GM21367 (cell line): Measurements from ENCODE around the gene RBMS1.
"Not testable (repeated sequence)": the region's sequence is repeated elsewhere in the genome, so short reads cannot be mapped to it uniquely, and the experiment has no call there.

Experiments
- ATAC-seq: cut with Tn5 transposase; IDR thresholded peaks from one replicate; pipeline ENCODE4 v1.9.1; 2021; ENCODE audit not compliant: unreplicated experiment

Gene RBMS1

DNA sequence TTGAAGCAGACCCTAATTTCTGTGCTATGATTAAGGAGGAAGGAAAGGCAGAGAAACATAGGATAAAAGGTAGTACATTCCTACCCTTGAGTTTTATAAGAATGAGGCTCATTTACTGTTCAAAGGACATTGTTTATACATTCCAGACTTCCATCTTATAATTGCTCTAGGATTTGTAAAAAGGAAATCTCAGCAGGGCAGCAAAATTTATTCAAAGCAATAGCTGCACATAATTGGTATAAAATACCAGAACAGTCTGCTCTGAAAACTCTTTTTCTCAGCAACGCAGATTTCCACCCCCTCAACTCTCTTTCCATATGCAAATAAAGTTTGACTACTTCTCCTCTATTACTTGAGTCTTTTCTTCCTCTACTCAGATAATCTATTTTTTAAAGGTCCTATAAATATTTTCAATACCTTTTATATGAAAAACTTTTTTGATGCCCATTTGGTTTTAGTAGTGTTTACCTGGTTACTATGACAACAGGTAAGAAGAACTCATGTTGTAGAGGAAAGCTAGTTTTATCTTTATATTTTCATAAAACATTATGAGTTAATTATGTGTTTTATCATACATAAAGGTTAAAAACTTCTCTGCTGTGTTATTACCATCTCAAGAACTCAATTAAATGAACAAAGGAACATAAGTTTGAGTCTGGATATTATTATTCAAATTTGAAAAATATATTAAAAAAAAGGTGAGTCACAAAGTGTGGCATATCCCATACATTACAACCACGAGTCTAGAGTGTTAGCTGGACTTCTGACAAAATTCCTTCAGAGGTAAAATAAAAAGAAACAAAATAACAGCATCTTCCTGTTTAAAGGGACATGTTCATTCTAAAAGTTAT, 19.9 kb downstream of the RBMS1 start:
- ATAC-seq: no peak

DNA sequence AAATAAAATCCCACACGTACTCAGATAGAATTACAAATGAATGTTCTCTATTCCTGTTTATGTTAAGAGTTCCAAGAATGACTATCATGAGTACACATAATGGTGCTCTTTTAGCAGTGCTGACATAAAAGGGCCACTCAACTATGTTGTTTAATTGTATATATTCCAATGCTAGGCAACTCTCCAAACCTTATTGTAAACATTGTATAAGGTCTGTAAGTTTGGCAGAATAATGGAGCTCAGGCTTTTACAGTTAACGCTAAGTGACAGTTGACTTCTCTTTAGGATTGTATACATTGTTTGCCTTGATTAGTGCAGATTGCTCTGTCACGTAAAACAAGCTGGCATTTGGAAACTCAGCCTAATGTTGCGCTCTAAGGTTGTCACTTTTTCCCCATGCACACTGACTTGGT, 20.8 kb downstream of the RBMS1 start:
- ATAC-seq: no peak

DNA sequence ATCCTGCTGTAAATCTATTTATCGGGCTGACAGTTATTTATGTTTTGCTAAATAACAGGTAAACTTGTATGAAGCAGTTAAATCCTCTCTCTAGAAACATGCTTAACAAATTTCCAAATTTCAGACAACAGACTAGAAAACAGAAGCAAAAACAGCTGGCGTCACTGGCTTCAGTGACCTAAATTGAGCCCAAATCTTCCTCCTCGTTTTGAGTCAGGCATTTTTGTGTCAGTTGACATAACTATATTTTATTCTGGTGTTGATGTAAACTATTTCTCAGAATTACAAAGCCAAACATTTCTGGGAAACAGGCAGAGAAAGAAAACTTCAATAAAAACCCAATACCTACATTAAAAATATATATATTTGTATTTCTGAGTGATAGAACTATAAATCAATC, 21.7 kb downstream of the RBMS1 start:
- no peak for ATAC-seq

DNA sequence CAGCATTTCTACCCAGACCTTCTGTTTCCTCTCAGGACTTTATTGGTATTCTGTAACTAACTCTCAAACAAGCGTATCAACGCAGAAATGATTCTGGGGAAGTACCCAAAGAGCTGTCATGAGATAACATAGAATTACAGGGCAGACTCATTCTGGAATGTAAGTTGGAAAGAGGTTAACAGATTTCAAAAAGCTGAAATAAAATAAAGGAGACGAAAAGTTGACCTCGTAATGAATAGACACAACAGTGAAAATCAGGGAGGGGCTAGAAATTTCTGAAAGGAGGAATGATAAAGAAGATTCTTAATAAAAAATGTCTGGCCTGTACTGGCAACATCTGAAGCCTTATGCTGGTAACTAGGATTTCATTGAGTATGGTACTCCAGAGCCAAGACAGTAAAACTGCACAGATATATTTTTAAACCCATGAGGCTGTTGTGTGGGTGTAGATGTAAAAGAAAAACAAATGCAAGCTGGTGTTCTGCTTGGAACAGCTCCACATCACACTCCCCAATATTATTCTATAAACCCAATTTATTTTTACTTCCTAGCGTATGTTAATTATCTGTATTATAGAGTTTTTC, 23.9 kb downstream of the RBMS1 start:
- no peak for ATAC-seq

DNA sequence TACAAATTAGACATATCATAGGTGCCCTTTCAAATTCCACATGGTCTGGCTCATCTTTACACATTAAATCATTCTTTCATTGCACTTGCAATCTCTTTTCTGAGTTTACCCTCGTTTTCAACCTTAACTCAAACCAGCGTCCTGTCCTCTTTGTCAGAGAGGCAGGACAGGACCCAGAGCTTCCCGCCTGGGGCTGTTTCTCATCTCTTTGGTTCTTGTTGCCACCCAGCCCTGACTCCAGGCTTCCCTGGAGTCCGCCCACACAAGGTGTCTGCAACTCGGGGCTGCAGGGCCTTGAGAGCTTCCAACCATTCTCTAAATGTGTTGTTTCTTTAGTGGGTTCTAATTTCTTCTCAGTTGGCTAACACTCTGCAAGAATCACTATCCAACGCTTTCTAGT, 24.4 kb downstream of the RBMS1 start:
- ATAC-seq: no peak

DNA sequence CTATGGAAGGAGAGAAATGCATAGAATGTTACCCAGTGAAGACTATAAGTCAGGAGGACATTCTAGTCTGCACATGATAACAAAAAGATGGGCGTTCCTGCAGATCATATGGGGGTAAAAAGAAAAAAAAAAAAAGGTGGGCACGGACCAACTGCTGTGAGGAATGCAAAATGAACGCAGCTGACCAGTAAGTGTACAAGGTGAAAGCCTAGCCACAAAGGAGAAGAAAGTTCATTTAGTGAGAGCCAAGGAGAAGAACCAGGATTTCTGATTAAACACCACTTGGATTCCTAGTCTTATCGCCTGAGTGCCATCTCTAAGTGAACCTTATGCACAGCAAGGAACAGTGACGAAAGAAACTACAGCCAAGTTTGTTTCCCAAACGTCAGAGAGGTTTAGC, 26.5 kb downstream of the RBMS1 start:
- ATAC-seq: no peak

DNA sequence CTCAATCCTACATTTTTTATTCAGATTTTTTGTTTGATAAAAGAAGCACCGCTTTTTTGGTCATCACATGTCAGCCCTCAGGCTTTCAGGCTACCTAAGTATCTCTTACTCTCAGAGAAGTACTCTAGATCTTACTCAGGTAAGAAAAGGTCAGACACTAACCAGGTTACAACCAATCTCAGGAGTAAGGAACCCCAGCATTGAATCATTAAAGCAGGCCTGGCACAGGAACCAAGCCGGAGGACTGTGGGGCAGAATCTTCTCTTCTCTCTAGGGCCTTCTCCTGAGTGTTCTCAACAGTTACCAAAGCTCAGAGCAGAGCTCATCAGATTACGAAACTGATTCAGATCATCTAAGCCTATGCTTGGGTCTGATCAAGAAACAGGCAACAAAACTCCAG, 28.2 kb downstream of the RBMS1 start:
- ATAC-seq: no peak

DNA sequence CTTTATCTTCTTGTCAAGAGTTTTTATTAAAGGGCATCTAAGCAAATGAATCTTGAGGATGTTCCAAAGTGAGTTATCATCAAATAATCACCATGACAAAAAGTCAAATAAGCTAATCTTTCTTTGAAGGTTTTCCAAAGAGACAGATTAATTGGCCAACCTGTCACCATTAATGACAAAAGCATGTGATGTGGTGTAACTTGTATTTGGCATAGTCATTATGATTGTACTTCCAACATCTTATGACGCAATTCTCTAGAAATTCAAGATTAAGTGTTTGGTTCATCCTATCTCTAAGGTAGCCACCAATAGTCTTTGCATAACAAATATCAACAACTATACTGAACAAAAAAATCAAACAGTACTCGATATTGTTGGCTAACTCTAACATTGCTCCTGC, 28.6 kb downstream of the RBMS1 start:
- ATAC-seq: no peak

DNA sequence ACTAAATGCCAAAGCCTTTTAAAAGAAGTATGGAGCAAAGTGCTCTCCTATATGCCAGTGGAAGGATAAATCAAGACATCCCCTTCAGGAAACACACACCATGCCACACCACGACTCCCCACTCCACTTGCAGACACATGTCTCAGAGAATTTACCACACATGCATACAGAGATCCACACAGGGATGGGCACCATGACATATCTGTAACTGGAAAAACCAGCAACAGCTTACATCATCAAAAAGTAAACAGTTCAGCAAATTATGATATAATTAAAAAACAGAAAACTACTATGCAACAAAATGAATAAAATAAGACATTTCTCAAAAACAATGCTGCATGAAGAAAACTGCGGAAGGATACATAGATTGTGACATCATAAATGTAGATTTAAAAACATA, 29.6 kb downstream of the RBMS1 start:
- ATAC-seq: no peak

DNA sequence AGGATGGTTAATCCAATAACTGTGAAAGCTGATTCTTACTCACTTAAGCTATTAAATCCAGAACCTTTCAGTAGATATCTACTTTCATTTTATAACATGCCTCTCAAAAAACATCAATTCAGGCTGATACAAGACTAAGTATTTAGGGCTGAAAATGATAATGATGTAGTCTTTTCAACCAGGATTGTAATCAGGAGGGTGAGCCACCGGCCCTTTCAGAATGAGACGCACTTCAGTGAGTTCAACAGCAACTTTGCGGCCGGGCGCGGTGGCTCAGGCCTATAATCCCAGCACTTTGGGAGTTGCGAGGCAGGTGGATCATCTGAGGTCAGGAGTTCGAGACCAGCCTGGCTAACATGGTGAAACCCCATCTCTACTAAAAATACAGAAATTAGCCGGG, 30.4 kb downstream of the RBMS1 start:
- ATAC-seq: no peak

DNA sequence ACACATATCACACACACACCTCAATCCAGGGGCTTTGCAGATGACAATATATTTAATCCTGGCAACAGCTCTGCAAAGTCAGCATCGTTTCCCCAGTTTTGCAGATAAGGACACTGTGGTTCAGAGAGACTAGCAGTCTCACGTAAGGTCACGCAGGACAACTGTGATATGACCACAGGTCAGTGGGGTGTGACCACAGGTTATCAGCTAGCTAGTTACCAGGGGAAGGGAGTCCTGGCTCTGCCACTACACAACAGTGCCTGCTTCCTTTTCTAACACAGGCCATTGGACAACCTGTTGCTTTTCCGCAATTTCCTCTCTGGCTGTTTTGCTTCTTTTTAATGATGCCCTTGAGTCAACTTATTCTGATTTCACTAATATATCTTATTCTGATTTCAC, 33.3 kb downstream of the RBMS1 start:
- ATAC-seq: no peak

DNA sequence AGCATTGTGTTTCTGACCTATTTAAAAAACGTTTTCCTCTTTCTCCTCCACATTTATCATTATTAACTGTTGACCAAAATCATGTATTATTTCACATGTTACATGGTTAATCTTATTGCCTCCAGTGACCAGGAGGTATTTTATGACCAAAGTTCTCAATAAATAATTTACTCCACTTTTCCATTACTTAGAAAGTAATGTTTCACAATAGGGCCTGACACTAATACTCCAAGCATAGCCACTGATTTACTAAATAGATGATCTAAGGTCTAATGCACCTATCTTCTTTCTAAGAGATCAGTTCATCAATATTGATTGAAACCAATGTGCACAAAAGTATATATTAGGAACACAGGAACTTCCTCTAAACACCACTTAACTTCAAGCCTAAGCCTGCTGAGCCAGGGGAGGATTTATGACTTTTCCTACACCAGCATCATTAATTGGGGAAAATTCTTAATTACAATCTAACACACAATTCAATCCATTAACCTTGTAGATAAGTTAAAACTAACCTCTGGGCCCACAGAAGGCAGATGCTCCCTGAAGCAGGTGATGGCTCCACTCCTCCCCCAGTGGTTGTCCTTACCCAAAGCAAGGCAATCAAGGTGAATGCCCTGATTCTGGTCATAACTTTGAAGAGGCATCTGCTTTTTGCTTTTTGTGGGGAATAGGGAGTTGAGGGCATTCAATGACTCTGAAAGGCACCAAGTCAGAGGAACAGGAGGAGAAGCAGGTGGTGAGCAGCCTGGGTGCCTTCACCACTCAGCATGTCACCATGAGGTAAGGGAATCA, 33.9 kb downstream of the RBMS1 start:
- ATAC-seq: no peak

DNA sequence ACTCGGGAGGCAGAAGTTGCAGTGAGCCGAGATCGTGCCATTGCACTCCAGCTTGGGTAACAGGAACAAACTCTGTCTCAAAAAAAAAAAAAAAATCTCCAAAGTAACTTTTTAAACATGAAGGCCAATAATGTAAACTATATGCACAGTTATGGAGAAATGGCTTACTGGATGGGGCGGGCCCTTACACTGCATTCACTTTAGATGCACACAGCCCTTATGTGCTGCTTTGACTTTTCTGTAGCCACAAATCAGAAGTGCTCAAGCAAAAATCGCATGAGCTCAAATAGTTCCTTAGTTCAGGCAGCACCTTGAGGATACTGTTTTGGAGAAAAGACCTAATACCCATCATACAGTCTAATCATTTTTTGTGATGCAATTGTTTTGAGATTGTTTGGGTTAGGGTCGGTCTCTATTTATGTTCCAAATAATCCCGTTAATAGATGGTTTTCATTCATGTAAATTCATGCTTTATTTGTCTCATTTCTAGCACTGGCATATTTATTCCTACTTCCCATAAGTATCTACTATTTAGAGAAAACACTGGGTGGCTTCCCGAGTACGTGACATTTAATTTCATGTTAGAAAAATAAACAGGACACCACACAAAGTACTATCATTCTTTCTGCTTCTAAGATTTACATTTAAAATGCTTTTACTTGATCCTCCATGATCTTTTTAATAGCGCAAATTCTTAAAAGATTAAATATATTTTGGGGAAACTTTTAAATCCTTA, 34.7 kb downstream of the RBMS1 start:
- no peak for ATAC-seq

DNA sequence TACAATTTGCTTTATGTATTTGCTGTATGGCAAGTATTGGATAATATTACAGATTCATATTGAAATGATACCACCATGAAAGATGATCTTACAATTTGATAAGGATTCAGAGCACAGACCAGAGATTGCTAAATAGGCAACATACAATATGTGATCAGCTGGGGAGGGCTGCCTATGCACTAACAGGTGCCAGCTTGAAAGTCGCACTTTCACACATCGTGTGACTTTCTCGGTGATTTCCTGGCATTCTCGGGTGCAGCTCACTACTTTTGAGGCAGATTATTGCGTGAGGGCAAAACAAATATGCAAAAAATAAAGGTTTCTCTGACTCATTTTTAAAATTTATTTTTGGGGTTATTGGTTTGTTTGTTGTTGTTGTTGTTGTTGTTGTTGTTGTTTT, 36.0 kb downstream of the RBMS1 start:
- no peak for ATAC-seq

DNA sequence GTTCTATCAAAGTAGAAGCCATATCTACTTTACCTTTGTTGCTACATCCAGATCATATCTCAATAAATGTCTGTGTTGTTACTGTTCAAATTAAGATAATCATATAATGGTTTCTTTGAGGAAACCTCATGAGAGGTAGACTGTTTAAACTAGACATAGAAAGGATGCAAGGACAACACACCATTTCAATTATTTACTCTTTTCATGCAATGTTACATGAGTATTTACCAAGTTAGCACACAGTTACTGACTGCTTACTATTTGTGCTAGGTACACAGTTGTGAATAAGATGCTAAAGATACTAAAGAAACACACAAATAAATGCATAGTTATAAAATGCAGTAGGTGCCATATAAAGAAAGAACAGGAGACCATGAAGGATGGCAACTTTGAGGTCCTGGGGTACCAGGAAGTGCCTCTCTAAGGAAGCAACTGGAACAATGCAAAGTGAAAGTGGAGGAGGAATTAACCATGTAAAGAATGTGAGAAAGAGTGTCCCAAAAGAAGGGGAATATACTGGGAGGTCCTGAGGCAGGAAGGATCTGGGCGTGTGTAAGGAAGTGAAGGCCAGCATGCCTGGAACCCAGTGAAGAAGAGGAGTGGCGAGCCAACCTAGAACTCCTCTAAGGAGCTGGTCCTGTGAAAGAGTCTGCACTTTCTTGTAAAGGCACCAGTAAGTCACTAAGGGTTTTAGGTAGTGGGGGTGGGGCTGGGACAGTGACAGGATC, 39.4 kb downstream of the RBMS1 start:
- no peak for ATAC-seq

DNA sequence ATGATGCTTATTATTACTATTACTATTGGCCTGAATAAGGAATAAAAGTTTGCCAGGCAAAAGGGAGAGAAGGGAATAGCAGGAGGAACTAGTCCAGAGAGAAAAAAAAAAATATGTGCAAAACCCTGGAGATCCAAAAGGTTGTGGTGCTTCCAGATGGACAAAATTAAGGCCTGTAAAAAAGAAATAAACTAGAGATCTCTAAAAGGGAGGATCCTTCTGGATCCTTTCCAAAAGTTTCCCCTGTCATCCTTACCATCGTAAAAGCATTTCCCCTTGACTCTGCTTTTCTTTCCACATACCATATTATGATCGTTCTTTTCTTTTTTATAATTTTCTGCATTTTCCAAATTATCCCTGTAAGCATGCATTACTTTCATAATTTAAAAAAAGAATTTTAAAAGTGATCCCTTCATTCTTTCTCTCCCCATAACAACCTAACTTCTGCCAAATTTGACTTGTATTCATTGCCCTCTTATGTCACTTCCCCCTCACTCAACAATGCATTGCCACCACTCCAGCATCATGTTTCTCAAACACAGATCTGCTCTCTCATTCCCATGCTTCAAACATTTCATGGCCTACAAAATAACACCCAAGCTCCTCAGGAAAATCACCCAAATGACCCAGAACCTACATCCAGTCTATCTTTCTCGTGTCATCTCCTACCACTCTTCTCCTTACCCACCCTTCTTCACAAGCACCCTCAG, 40.3 kb downstream of the RBMS1 start:
- no peak for ATAC-seq

DNA sequence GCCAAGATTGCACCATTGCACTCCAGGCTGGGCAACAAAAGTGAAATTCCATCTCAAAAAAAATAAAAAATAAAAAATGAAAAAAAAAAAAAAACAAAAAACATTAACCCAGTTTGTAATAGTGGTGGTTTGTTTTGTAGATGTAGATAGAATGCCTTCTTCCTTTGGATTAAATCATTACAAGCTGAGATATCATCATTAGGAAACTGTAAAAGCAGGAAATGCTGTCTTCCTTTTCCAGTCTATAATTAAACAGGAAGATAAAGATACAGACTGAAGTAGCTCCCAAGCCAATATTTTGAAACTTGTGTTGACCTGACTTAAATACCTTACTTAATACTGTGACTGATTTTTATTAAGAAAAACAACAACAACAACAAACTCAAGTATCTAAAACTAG, 43.1 kb downstream of the RBMS1 start:
- ATAC-seq: no peak

DNA sequence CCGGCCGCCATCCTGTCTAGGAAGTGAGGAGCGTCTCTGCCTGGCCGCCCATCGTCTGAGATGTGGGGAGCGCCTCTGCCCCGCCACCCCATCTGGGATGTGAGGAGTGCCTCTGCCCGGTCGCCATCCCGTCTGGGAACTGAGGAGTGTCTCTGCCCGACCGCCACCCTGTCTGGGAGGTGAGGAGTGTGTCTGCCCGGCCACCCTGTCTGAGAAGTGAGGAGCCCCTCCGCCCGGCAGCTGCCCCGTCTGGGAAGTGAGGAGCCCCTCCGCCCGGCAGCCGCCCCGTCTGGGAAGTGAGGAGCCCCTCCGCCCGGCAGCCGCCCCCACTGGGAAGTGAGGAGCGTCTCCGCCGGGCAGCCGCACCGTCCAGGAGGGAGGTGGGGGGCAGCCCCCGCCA, 44.8 kb downstream of the RBMS1 start:
- not testable (repeated sequence) for ATAC-seq

DNA sequence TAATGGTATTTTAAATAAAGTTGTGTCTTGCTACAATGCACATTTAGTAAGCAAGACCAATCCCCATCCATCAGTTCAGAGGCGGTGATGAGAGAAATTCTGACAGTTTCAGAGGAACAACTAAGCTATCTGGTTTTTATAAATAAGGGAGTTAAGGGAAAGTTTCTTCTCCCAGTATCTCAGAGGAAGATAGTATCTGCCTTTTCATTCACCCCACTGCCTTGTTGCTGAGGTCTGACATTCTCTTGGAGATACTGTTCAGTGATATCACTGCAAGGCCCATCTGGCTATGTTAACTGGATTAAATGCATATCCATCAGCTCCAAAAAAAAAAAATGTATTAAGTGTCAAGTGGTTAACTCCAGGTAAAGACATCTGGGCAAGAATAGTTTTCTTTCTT, 47.9 kb downstream of the RBMS1 start:
- no peak for ATAC-seq

DNA sequence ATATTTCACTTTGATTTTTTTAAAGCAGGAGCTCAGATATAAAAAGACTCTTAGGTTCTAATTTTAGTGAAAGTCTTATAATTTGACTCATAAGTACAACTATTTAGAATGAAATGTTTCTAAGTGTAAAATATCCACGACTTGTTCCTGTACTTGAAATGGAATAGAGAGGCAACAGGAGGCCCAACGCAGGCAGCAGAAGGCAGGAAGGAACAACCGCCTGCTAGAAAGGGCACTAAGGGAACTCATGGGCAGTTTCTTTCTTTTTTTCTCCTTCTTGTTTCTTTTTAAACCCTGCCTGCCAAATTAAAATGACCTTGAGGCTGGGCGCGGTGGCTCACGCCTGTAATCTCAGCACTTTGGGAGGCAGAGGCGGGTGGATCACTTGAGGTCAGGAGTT, 51.0 kb downstream of the RBMS1 start:
- ATAC-seq: no peak
